DOHH2 (cell line): ENCODE measurements around the gene SLC7A5.

Experiments
- H3F3A ChIP-seq: fragments of 200-600 bp; sonication (generic), shearing (Covaris generic); 2 replicates; pipeline ENCODE4 v1.6.0; 2016; ENCODE audit warnings: antibody characterized with exemption, mild to moderate bottlenecking; ENCODE audit not compliant: control insufficient read depth, insufficient read depth
- H3K27ac ChIP-seq: fragments of 200-600 bp; sonication (generic); 2 replicates; pipeline ENCODE4 v1.5.1; 2014; ENCODE audit warnings: low read depth, mild to moderate bottlenecking, low read length, moderate library complexity
- H3K27me3 ChIP-seq: fragments of 200-600 bp; sonication (generic); 2 replicates; pipeline ENCODE4 v1.6.1; 2014; ENCODE audit warnings: mild to moderate bottlenecking, low read length, mixed read lengths; ENCODE audit not compliant: control insufficient read depth
- H3K36me3 ChIP-seq: fragments of 200-600 bp; sonication (generic); 2 replicates; pipeline ENCODE4 v1.6.1; 2014; ENCODE audit warnings: mild to moderate bottlenecking, low read length, moderate library complexity, mixed read lengths; ENCODE audit not compliant: control insufficient read depth
- H3K4me1 ChIP-seq: fragments of 200-600 bp; sonication (generic); 2 replicates; pipeline ENCODE4 v1.6.1; 2014; ENCODE audit warnings: mild to moderate bottlenecking, low read length, mixed read lengths; ENCODE audit not compliant: control insufficient read depth
- H3K4me2 ChIP-seq: fragments of 200-600 bp; sonication (generic); 2 replicates; pipeline ENCODE4 v1.6.0; 2014; ENCODE audit warnings: mild to moderate bottlenecking, low read length, moderate library complexity
- H3K4me3 ChIP-seq: fragments of 200-600 bp; sonication (generic); 2 replicates; pipeline ENCODE4 v1.5.1; 2014; ENCODE audit warnings: mild to moderate bottlenecking, low read length, mixed read lengths
- H3K79me2 ChIP-seq: fragments of 200-600 bp; sonication (generic); 2 replicates; pipeline ENCODE4 v1.6.1; 2014; ENCODE audit warnings: mild to moderate bottlenecking, low read length, mixed read lengths; ENCODE audit not compliant: control insufficient read depth
- H3K9me2 ChIP-seq: fragments of 200-600 bp; sonication (generic); replicated peaks from 2 replicates; pipeline ENCODE4 v1.6.1; 2014; ENCODE audit warnings: mild to moderate bottlenecking, low read length, mixed read lengths; ENCODE audit not compliant: control insufficient read depth
- H3K9me3 ChIP-seq: fragments of 200-600 bp; sonication (generic); 2 replicates; pipeline ENCODE4 v1.6.1; 2014; ENCODE audit warnings: antibody characterized with exemption, low read length, mixed read lengths; ENCODE audit not compliant: control insufficient read depth, insufficient read depth
- H4K20me1 ChIP-seq: fragments of 200-600 bp; sonication (generic); 2 replicates; pipeline ENCODE4 v1.6.0; 2014; ENCODE audit warnings: low read depth, mild to moderate bottlenecking, antibody characterized with exemption, low read length, moderate library complexity; ENCODE audit not compliant: control insufficient read depth, insufficient read depth
- CTCF ChIP-seq: fragments of 200-600 bp; sonication (generic); IDR thresholded peaks from one replicate; pipeline ENCODE4 v1.5.1; 2014; ENCODE audit warnings: antibody characterized with exemption, mild to moderate bottlenecking, low read depth, low read length; ENCODE audit not compliant: poor library complexity, severe bottlenecking
- EZH2phosphoT487 ChIP-seq: fragments of 200-600 bp; sonication (generic); IDR thresholded peaks from 2 replicates; pipeline ENCODE4 v1.6.1; 2017; ENCODE audit warnings: borderline replicate concordance, mild to moderate bottlenecking, antibody characterized with exemption, low read length, moderate library complexity, mixed read lengths

The SLC7A5 gene

DNA sequence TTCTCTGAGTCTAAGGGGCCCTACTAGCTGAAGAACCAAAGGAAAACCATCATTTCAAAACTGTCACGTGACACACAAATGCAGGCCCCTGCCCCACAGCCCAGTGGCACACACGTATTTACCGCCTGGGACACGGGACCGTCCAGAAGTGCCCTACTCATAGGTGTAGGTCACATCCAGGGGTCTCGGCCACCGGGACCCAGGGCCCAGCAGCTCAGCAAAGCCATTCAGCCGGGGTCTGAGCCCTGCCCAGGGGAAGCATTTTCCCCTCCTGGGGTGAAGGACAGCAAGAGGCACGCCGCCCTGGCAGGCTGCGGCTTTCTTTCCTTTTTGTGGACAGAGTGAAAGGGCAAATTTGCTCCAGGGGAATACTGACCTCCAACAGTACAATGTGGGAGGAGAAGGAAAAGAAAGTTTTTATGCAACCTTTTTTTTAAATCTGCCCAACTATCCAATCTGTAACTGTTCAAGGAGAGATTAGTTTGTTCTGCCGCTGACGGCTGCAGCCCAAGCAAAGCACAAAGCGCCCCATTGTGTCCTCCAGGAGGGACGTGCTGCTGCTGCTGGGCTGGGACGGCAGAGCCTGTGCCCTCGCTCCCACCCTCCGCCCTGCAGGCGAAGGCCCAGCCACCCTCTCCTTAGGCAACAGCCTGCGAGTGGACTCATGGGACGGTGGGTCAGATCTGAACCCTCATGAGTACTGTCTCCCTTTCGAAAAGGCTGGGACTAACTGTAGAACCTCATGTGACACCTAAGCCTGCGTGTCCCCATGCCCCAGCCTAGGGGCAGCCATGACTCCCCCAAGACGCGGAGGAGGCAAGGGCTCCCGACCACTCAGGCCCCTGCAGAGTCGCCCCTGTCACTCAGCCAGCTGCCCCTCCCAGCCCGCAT is 21.3 kb downstream of the SLC7A5 start:
- no peaks in the 10 kb centered on the region for H3K9me3 ChIP-seq
- H3K4me3 ChIP-seq, result no peak overlapping the region
- peaks cover 99% of the 10 kb centered on the region for H3K79me2 ChIP-seq
- peaks cover 36% of the 10 kb centered on the region for H3K4me1 ChIP-seq
- TF ChIP-seq CTCF, result no peak
- no peak for TF ChIP-seq EZH2phosphoT487
- H3K4me2 ChIP-seq, result no peak overlapping the region
- no peak overlapping the region for H3K27ac ChIP-seq
- no peaks in the 10 kb centered on the region for H3K27me3 ChIP-seq
- H3K36me3 ChIP-seq, result peaks cover 95% of the 10 kb centered on the region
- no peaks in the 10 kb centered on the region for H3K9me2 ChIP-seq
- H3F3A ChIP-seq, result peaks cover 9% of the 10 kb centered on the region
- H4K20me1 ChIP-seq, result peaks cover 26% of the 10 kb centered on the region

DNA sequence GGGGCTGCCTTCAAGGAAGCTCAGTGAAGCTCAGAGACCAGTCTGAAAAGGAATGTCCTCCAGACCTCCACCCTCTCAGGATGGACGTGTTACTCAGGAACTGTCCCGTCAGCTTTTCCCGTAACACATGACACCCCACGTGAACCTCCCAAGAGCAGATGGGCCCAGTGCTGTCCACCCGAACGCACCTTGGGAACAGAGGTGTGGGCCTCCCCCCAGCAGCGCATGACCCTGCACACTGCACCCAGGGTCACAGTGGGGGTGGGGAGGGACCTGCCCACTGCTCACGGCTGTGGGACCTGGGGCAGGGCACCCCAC is 21.9 kb downstream of the SLC7A5 start:
- Histone ChIP-seq H3K79me2 (peaks cover 99% of the 10 kb centered on the region), H3K4me3 (no peak overlapping the region), H3K27me3 (no peaks in the 10 kb centered on the region), H3K4me1 (peaks cover 30% of the 10 kb centered on the region), H4K20me1 (peaks cover 26% of the 10 kb centered on the region), H3K36me3 (peaks cover 95% of the 10 kb centered on the region), H3K27ac (no peak overlapping the region), H3K4me2 (no peak overlapping the region), H3K9me2 (no peaks in the 10 kb centered on the region), H3K9me3 (no peaks in the 10 kb centered on the region), H3F3A (peaks cover 9% of the 10 kb centered on the region)
- TF ChIP-seq CTCF, result no peak
- no peak for TF ChIP-seq EZH2phosphoT487

GRCh38 chr16:87846705-87847466 is 22.4 kb downstream of the SLC7A5 start:
- H4K20me1 ChIP-seq, result peaks cover 26% of the 10 kb centered on the region
- H3F3A ChIP-seq, result peaks cover 9% of the 10 kb centered on the region
- no peaks in the 10 kb centered on the region for H3K9me2 ChIP-seq
- H3K4me3 ChIP-seq, result no peak overlapping the region
- H3K36me3 ChIP-seq, result peaks cover 95% of the 10 kb centered on the region
- TF ChIP-seq CTCF (no peak), EZH2phosphoT487 (no peak)
- peaks cover 25% of the 10 kb centered on the region for H3K4me1 ChIP-seq
- no peaks in the 10 kb centered on the region for H3K27me3 ChIP-seq
- no peak overlapping the region for H3K27ac ChIP-seq
- no peak overlapping the region for H3K4me2 ChIP-seq
- no peaks in the 10 kb centered on the region for H3K9me3 ChIP-seq
- H3K79me2 ChIP-seq, result peaks cover 99% of the 10 kb centered on the region
